Adrenal gland (tissue), 12 donors: ENCODE data around the gene WNT4. TPM values are rescaled to one million over a fixed set of nuclear protein-coding genes. Genes with fewer than 3 reads are reported as not detected.

ENCODE experiments used
- DNase-seq, 7 donors: peaks; one replicate each; pipeline ENCODE4 v3.0.0-alpha.2; 2019 to 2020
- H3K27ac ChIP-seq, 5 donors: fragments of 200-600 bp; sonication (generic) in 4 of 5; 1 replicate in 3 of 5; 2 replicates in 2 of 5; pipeline versions ENCODE4 v1.5.1 to v1.8.0; 2016 to 2020; ENCODE audit warnings: mild to moderate bottlenecking in 1 of 5
- H3K27me3 ChIP-seq: fragments of 200-600 bp; 2 replicates; pipeline ENCODE4 v1.8.0; 2021
- H3K36me3 ChIP-seq, 2 donors: fragments of 200-600 bp; replicated peaks in 1 of 2; 1 replicate in 1 of 2; 2 replicates in 1 of 2; pipeline versions ENCODE4 v1.5.1 to v1.8.0; 2018 to 2022
- H3K4me1 ChIP-seq, 2 donors: fragments of 200-600 bp; replicated peaks in 1 of 2; 1 replicate in 1 of 2; 2 replicates in 1 of 2; pipeline versions ENCODE4 v1.5.1 to v1.8.0; 2018 to 2021
- H3K4me3 ChIP-seq, 4 donors: fragments of 200-600 bp; sonication (generic) in 3 of 4; one replicate each; pipeline ENCODE4 v1.5.1; 2016 to 2018
- H3K9me3 ChIP-seq, 3 donors: fragments of 200-600 bp; sonication (generic) in 1 of 3; replicated peaks in 1 of 3; 1 replicate in 2 of 3; 2 replicates in 1 of 3; pipeline versions ENCODE4 v1.5.1 to v1.8.0; 2016 to 2021
- CTCF ChIP-seq, 6 experiments: fragments of 450-650 bp in 4 of 6; fragments of 200-600 bp in 2 of 6; sonication (generic) in 1 of 6; IDR thresholded peaks; 1 replicate in 5 of 6; 2 replicates in 1 of 6; pipeline versions ENCODE4 v1.5.1 to v1.8.0; 2016 to 2021; ENCODE audit warnings: antibody characterized with exemption in 6 of 6, mild to moderate bottlenecking in 2 of 6, moderate library complexity in 1 of 6
- POLR2A ChIP-seq, 2 donors: fragments of 450-650 bp; IDR thresholded peaks; one replicate each; pipeline ENCODE4 v1.6.1; 2017; ENCODE audit warnings: antibody characterized with exemption in 2 of 2, mild to moderate bottlenecking in 2 of 2, moderate library complexity in 1 of 2
- WGBS, 4 donors: extraction: QIAGEN DNeasy Blood & Tissue Kit in 2 of 4; methylation state at CpG; one replicate each; pipeline versions ENCODE4 v1.1.5 to v1.1.7; 2013 to 2017; 5-methylcytosine and 5-hydroxymethylcytosine counted together
- intact Hi-C, 2 donors: fragments of 100-400 bp; cut with DNase I; formaldehyde crosslinking; loops; one replicate each; pipeline versions ENCODE4 v1.14.1 to v1.15.0; 2022 to 2023
- polyA plus RNA-seq, 3 donors: library from polyadenylated mRNA; stranded (reverse); fragments of 200-250 nt in 2 of 3; fragments of 350-450 nt in 1 of 3; fragmentation: Illumina TruSeq in 1 of 3; extraction: RNeasy Lipid Tissue Mini Kit (QIAGEN cat#74804) in 1 of 3; gene quantifications; one replicate each; pipeline ENCODE4 v1.2.3, GENCODE V29; 2013 to 2014
- total RNA-seq, 9 donors: library from RNA; depleted of rRNA in 4 of 9; stranded (reverse); fragments of >200 nt in 4 of 9; fragments of 120-200 nt in 1 of 9; fragmentation: NEBNext Ultra II Directional in 1 of 9; extraction: Animal tissue kit (Norgen Biotek cat#: 25700) in 1 of 9; gene quantifications; one replicate each; pipeline versions ENCODE4 v1.1.0 to v1.2.4, GENCODE V29; 2013 to 2023
- donor health status: healthy with polysubstance abuse.
- donor health status: Bipolar disorder and iron deficiency.
- donor health status: DM: yes; HTN: yes; CAD: no.
- donor health status: DM: no; HTN: no; CAD: no.
- donor health status: DM: no; HTN: no; CAD: no.
- donor health status: DM: yes; HTN: yes; CAD: no.

WNT4 gene
- total and polyA plus RNA-seq, 12 donors, result 2.3 to 39.6 (median 5.9) TPM

- H3K27me3 ChIP-seq, result no peaks in the 10 kb centered on the region
- no peaks in the 10 kb centered on the region for H3K36me3 ChIP-seq
- no peak for TF ChIP-seq CTCF (IDR thresholded peaks at IDR 0.05)
- no peak for TF ChIP-seq POLR2A (IDR thresholded peaks at IDR 0.05)
- no peaks in the 10 kb centered on the region for H3K4me1 ChIP-seq
- H3K9me3 ChIP-seq, result no peaks in the 10 kb centered on the region
- 82 to 92% (median 86%) methylated on average over 4 of the region's 4 CpGs for WGBS, 4 donors
- H3K4me3 ChIP-seq, result no peak overlapping the region
- no peak overlapping the region for H3K27ac ChIP-seq
- intact Hi-C loops, result no loop called here
- DNase-seq, result no peak
Observed at GRCh38 chr1:22189619-22190018, 46.7 kb upstream of the WNT4 start.

- Histone ChIP-seq H3K27ac (no peak overlapping the region), H3K36me3 (no peaks in the 10 kb centered on the region), H3K27me3 (no peaks in the 10 kb centered on the region), H3K9me3 (no peaks in the 10 kb centered on the region), H3K4me3 (no peak overlapping the region), H3K4me1 (no peaks in the 10 kb centered on the region)
- DNase-seq, result no peak
- intact Hi-C loops, result no loop called here
- TF ChIP-seq CTCF (IDR thresholded peaks at IDR 0.05), result no peak
- TF ChIP-seq POLR2A (IDR thresholded peaks at IDR 0.05), result no peak
- 88 to 89% (median 88%) methylated on average over 7 of the region's 7 CpGs for WGBS, 4 donors
Observed at GRCh38 chr1:22188914-22189313, 46.0 kb upstream of the WNT4 start.

- Histone ChIP-seq H3K27me3 (no peaks in the 10 kb centered on the region), H3K4me1 (no peaks in the 10 kb centered on the region), H3K36me3 (no peaks in the 10 kb centered on the region), H3K9me3 (no peaks in the 10 kb centered on the region), H3K4me3 (no peak overlapping the region), H3K27ac (no peak overlapping the region)
- no peak for DNase-seq
- 89 to 93% (median 91%) methylated on average over 3 of the region's 3 CpGs for WGBS, 4 donors
- intact Hi-C loops, result no loop called here
- TF ChIP-seq CTCF (IDR thresholded peaks at IDR 0.05) (no peak), POLR2A (IDR thresholded peaks at IDR 0.05) (no peak)
Observed at GRCh38 chr1:22188436-22188835, 45.5 kb upstream of the WNT4 start.

- TF ChIP-seq CTCF (IDR thresholded peaks at IDR 0.05), result no peak
- no peak for TF ChIP-seq POLR2A (IDR thresholded peaks at IDR 0.05)
- intact Hi-C loops, result no loop called here
- Histone ChIP-seq H3K4me1 (no peaks in the 10 kb centered on the region), H3K9me3 (no peaks in the 10 kb centered on the region), H3K27ac (no peak overlapping the region), H3K4me3 (no peak overlapping the region), H3K27me3 (no peaks in the 10 kb centered on the region), H3K36me3 (no peaks in the 10 kb centered on the region)
- 87 to 90% (median 88%) methylated on average over 7 of the region's 7 CpGs for WGBS, 4 donors
- DNase-seq, result no peak
Observed at GRCh38 chr1:22186311-22186710, 43.4 kb upstream of the WNT4 start.
